GM19438 (cell line): ENCODE results near the gene PIP5K1B.

Experiments
- ATAC-seq: cut with Tn5 transposase; IDR thresholded peaks from one replicate; pipeline ENCODE4 v1.9.1; 2021; ENCODE audit warnings: low read depth; ENCODE audit not compliant: unreplicated experiment

The PIP5K1B gene

DNA sequence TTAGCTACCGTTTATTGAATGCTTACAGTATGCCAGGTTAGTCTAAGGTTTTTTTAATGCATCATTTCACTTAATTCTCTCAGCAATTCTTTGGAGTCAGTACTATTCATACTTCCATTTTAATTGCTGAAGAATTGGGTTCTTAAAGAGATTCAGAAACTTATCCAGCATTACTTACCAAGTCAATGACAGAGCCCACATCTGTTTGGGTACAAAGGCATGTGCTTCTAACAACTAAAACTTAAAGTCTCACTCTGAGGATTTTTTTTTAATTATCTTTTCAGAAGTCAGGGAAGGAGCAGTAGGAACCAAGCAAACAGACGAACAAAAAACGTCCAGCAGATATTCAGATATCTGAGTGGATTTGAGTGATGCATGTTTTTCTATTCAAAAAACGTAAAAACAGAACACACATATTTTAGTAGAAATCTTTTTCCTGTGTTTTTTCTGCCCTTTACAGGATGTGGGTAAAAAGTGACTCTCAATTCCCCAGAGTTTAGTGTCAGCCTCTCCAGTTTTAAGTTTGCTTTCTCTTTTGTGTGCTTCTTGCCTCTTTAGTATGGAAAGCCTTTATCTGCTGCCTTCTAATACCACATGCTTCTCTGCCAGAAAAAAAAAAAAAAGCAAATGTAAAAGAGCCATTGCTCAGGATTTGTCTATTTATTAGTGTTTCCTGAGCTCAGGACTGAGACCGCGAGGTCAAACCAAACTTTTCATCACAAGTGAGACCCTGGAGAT is 190.9 kb downstream of the PIP5K1B start:
- peak; percentile 92 for ATAC-seq

- ATAC-seq = no peak
Observed at GRCh38 chr9:68896486-68896885, 191.4 kb downstream of the PIP5K1B start.

- ATAC-seq = no peak
Observed at GRCh38 chr9:68897577-68898145, 192.6 kb downstream of the PIP5K1B start.

DNA sequence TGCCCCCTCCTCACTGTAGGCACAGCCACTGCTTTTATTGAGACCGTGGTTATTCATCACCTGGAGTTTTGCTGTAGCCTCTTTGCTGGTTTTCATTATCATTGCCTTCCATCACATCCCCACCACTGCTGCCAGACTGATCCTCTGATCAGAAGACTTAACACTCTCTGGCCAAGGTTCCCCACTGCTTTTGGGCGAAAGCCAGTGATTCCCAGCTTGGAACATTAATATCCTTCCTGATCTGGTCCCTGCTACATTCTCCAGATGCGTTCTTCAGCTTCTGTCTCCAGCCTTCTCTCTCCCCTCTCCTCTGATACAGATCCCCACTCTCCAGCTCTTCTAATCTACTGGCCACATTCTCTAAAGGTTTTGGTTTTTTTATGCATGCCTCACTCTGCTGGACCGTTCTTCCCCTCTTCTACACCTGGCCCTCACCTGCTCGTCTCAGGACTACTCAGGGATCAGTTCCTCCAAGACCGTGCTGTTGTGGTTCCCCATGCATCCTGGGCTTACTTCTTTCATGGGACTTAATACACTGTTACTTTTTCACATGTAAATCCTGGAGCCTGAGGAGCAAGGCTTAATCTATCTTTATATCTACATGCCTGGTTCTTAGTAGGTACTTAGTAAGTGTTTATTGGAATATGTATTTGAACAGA is 193.9 kb downstream of the PIP5K1B start:
- no peak for ATAC-seq

- ATAC-seq = no peak
Observed at GRCh38 chr9:68904454-68904853, 199.4 kb downstream of the PIP5K1B start.

DNA sequence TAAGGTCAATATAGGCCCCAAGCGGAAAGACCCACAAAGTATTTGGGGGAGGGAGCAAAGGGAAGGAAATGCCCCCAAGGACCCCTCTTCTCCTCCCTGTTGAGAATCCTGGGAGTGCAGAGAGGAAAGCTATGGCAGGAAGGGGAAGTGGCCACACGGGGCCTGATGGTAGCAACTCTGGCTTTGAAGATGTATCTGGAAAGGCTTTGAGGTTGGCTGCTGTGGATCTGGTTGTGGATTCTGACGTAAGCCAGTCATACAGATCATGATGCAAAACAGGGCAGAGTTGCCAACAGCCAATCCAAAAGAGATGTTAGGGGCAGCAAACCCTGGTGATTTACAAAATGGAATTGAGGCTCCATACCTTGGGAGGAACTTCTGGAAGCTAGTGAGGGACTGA is 200.1 kb downstream of the PIP5K1B start:
- ATAC-seq = no peak

DNA sequence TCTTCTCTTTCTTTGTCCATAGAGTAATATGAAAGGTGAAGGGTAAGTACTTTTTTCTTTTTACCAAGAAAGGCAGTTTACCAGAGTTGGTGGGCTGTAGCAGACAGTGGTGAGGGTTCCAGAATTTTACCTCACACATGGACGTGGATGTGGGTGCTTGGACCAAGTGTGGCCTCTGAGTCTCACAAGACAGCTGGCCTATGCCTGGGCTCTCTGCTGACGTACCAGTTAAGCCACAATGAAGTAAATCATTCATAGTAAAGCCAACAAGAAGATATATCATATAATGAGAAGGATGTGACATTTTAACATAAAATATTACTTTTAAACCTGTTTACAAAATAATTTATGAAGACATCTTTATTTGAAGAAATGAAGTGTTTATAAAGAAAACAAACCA is 202.9 kb downstream of the PIP5K1B start:
- ATAC-seq = no peak

GRCh38 chr9:68912561-68912960 is 207.5 kb downstream of the PIP5K1B start:
- no peak for ATAC-seq

DNA sequence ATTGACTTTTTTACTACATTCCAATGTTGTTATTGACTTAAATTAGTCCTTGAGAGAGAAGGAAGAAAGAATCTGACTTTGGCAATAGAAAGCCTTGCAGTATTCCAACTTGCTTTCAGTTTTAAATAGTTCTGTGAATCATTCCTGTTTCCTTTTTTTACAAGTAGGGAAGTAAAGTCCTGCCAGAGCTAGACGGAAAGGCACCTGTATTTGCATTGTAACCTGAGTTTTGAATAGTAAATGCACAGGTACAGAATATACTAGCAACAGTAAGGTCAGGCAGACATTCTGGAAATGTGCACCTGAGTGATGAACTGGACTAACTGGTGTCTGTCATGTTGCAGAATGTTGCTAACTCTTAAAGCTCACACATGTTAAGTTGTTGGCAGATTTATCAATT is 208.0 kb downstream of the PIP5K1B start:
- ATAC-seq = no peak

DNA sequence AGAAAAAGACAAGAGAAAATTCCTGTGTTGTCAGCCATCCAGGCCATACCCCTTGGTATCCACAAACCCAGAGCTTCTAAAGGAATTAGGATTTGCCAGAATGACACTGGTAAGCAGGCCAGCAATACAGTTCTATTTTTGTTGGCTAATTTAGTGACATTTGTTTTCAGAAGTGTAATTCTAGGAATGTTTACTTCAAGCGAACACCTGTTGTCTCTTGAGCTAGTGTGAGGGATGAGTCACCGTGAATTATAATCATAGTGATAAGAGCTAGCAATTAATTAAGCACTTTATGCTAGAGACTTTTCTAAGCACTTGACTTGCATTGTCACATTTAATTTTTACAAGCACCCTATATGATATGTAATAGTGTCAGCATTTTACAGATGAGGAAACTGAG is 209.7 kb downstream of the PIP5K1B start:
- no peak for ATAC-seq

- no peak for ATAC-seq
Observed at GRCh38 chr9:68919661-68920060, 214.6 kb downstream of the PIP5K1B start.

GRCh38 chr9:68920921-68921320 is 215.9 kb downstream of the PIP5K1B start:
- ATAC-seq = no peak

- ATAC-seq = no peak
Observed at GRCh38 chr9:68923480-68923879, 218.4 kb downstream of the PIP5K1B start.

- ATAC-seq = no peak
Observed at GRCh38 chr9:68925175-68925574, 220.1 kb downstream of the PIP5K1B start.

GRCh38 chr9:68927165-68927564 is 222.1 kb downstream of the PIP5K1B start:
- no peak for ATAC-seq

- no peak for ATAC-seq
Observed at GRCh38 chr9:68931821-68932220, 226.8 kb downstream of the PIP5K1B start.

- ATAC-seq = no peak
Observed at GRCh38 chr9:68932458-68932857, 227.4 kb downstream of the PIP5K1B start.

DNA sequence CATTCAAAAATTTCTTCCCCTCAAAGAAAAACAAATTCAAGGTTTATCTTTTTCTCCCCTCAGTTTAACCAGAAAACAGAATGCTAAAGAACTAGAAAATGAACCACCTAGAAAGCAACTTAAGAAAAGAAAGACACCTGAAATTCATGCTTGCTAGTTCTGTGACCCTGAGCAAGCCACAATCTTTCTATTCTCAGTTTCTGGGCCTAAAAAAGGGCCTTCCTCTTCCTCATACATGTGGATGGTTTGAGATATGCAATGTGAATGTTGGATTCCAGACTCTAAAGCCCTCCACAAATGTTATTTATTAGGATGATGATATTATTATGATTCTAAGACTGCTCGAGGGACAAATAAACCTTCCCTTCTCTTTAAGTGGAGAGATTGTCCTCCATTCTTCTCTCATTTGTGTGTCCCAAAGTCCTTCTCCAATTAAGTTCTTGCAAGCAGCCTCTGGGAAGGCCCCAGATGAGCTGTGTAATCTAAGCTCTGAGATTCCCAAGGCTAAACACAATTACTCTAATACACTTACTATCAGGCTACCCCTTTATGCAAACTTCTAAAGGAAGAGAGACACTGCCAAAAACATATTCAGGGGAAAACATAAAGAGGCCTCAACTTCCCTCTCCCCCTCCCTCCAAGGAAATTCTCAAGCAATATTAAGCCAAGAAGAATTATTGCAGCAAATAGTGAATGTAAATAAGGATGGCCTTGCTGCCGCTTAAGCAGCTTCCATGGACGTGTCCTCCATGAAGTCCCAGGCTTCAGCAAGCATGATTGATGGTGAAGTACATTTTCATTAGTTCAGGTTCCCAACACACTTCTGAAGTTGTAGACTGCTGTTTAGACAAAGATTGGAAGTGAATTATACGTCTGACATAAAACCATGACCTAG is 228.6 kb downstream of the PIP5K1B start:
- peak; percentile 94 for ATAC-seq

- no peak for ATAC-seq
Observed at GRCh38 chr9:68934329-68934644, 229.2 kb downstream of the PIP5K1B start.

- no peak for ATAC-seq
Observed at GRCh38 chr9:68940573-68940972, 235.5 kb downstream of the PIP5K1B start.

- ATAC-seq = no peak
Observed at GRCh38 chr9:68941780-68942459, 236.9 kb downstream of the PIP5K1B start.
